Kidney epithelial cell (primary cell): ENCODE measurements around the gene CEP295NL. TPM values are rescaled to one million over a fixed set of nuclear protein-coding genes. Genes with fewer than 3 reads are reported as not detected.
"Not testable (repeated sequence)": the region's sequence is repeated elsewhere in the genome, so short reads cannot be mapped to it uniquely, and the experiment has no call there.

Experiments
- DNase-seq: peaks from one replicate; pipeline ENCODE4 v3.0.0-alpha.2; 2010; ENCODE audit warnings: low read depth
- H3K27me3 ChIP-seq: 2 replicates; pipeline ENCODE4 v1.6.0; 2011; ENCODE audit warnings: low read length; ENCODE audit not compliant: control insufficient read depth, insufficient read depth
- H3K36me3 ChIP-seq: 2 replicates; pipeline ENCODE4 v1.5.1; 2011; ENCODE audit warnings: low read length; ENCODE audit not compliant: control insufficient read depth, insufficient read depth
- H3K4me3 ChIP-seq: 2 replicates; pipeline ENCODE4 v1.5.1; 2011; ENCODE audit warnings: low read depth, mild to moderate bottlenecking, control low read depth, low read length
- CTCF ChIP-seq: IDR thresholded peaks from 2 replicates; pipeline ENCODE4 v1.5.1; 2011; ENCODE audit warnings: mild to moderate bottlenecking, moderate library complexity, low read length, control low read depth, inconsistent platforms; ENCODE audit not compliant: insufficient read depth, poor library complexity, severe bottlenecking
- total RNA-seq: library from RNA; depleted of rRNA; stranded (reverse); fragments of >200 nt; gene quantifications from 2 replicates; pipeline ENCODE4 v1.2.3, GENCODE V29; 2015

CEP295NL gene
- total RNA-seq, 1 donor from 2014 or later = 0.63 TPM

- no peaks in the 10 kb centered on the region for H3K36me3 ChIP-seq
- H3K4me3 ChIP-seq = no peak overlapping the region
- H3K27me3 ChIP-seq = no peaks in the 10 kb centered on the region
- no peak for DNase-seq
- TF ChIP-seq CTCF = no peak
Measured at GRCh38 chr17:78912082-78912481, 9.1 kb upstream of the CEP295NL start.

- not testable (repeated sequence) for H3K36me3 ChIP-seq, DNase-seq, H3K27me3 ChIP-seq, H3K4me3 ChIP-seq
Measured at GRCh38 chr17:78911543-78911942, 8.5 kb upstream of the CEP295NL start.

- H3K4me3 ChIP-seq = no peak overlapping the region
- no peaks in the 10 kb centered on the region for H3K36me3 ChIP-seq
- TF ChIP-seq CTCF = no peak
- no peak for DNase-seq
- no peaks in the 10 kb centered on the region for H3K27me3 ChIP-seq
Measured at GRCh38 chr17:78910497-78911284, 7.7 kb upstream of the CEP295NL start.

- no peak for TF ChIP-seq CTCF
- no peak for DNase-seq
- Histone ChIP-seq H3K4me3 (no peak overlapping the region), H3K36me3 (no peaks in the 10 kb centered on the region), H3K27me3 (no peaks in the 10 kb centered on the region)
Measured at GRCh38 chr17:78908426-78908825, 5.4 kb upstream of the CEP295NL start.

GRCh38 chr17:78905541-78905940 is 2.5 kb upstream of the CEP295NL start:
- no peaks in the 10 kb centered on the region for H3K27me3 ChIP-seq
- no peak overlapping the region for H3K4me3 ChIP-seq
- H3K36me3 ChIP-seq = no peaks in the 10 kb centered on the region
- TF ChIP-seq CTCF = no peak
- no peak for DNase-seq

GRCh38 chr17:78905116-78905515 is 2.1 kb upstream of the CEP295NL start:
- H3K36me3 ChIP-seq = no peaks in the 10 kb centered on the region
- no peak overlapping the region for H3K4me3 ChIP-seq
- no peak for DNase-seq
- H3K27me3 ChIP-seq = no peaks in the 10 kb centered on the region
- TF ChIP-seq CTCF = no peak
